ENCODE results near the gene DSC3.

The DSC3 gene

GRCh38 chr18:30971338-30971956, 71.1 kb downstream of the DSC3 start:
- peak; percentile 55 for DNase-seq (ENCODE audit: low spot score)

- peak; percentile 67 for DNase-seq (ENCODE audit: low spot score)
Measured at GRCh38 chr18:30970196-30970816, 72.2 kb downstream of the DSC3 start.

GRCh38 chr18:30969670-30970170, 72.8 kb downstream of the DSC3 start:
- no peak for DNase-seq (ENCODE audit: low spot score)

- no peak for DNase-seq (ENCODE audit: low spot score)
Measured at GRCh38 chr18:30967701-30968100, 74.8 kb downstream of the DSC3 start.

- no peak for DNase-seq (ENCODE audit: low spot score)
Measured at GRCh38 chr18:30965237-30965636, 77.3 kb downstream of the DSC3 start.

- no peak for DNase-seq (ENCODE audit: low spot score)
Measured at GRCh38 chr18:30960661-30961060, 81.9 kb downstream of the DSC3 start.

GRCh38 chr18:30957066-30957465, 85.5 kb downstream of the DSC3 start:
- DNase-seq (ENCODE audit: low spot score), result no peak

- no peak for DNase-seq (ENCODE audit: low spot score)
Measured at GRCh38 chr18:30954262-30954661, 88.3 kb downstream of the DSC3 start.

GRCh38 chr18:30945761-30946160, 96.8 kb downstream of the DSC3 start:
- no peak for DNase-seq (ENCODE audit: low spot score)

GRCh38 chr18:30944773-30945417, 97.6 kb downstream of the DSC3 start:
- no peak for DNase-seq (ENCODE audit: low spot score)

- no peak for DNase-seq (ENCODE audit: low spot score)
Measured at GRCh38 chr18:30940952-30941539, 101.5 kb downstream of the DSC3 start.
